ENCODE data around the gene FMNL2.

FMNL2 gene

DNA sequence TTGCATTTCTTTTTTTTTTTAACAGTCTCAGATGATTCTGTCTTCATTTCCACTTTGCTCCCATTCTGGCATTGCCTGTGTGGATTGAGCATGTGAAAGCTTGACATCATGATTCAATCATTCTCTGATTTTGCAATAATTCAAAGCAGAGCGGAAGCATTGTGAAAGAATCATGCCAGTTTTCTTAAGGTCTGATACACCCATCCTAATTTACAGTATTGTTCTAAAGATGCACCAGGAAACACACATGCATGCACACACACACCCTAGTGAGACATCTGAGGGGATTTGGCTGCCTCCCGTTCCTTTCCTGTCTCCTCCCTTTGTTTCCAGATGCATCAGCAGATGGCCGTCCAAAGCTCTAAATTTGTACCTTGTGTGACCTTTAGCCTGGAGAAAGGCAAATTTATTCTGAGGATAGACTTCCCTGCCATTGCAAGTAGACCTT lies 97.3 kb downstream of the FMNL2 start:
- peaks cover 5% of the 10 kb centered on the region for H3K4me1 ChIP-seq (ENCODE audit: control insufficient read depth, insufficient read depth, low read depth, low read length)
- H2BK120ac ChIP-seq (ENCODE audit: low read depth, low read length), result no peak overlapping the region
- peak; percentile 65 for DNase-seq
- H2BK15ac ChIP-seq (ENCODE audit: low read depth, poor library complexity, severe bottlenecking), result no peak overlapping the region
- H3K9me3 ChIP-seq (ENCODE audit: control insufficient read depth, low read length), result no peaks in the 10 kb centered on the region
- no peak overlapping the region for H2BK12ac ChIP-seq (ENCODE audit: low read length in 2 of 2)
- H3K27me3 ChIP-seq (ENCODE audit: control insufficient read depth in 1 of 2, insufficient read depth in 1 of 2, low read length in 2 of 2), result no peaks in the 10 kb centered on the region
- H3K4ac ChIP-seq (ENCODE audit: low read depth in 1 of 2, low read length in 2 of 2), result no peak overlapping the region
- no peak overlapping the region for H3K27ac ChIP-seq (ENCODE audit: low read length, poor library complexity, severe bottlenecking)
- peak overlapping the region; percentile 76 for H3K9ac ChIP-seq (ENCODE audit: low read length)
- H2BK5ac ChIP-seq (ENCODE audit: low read depth, low read length, poor library complexity, severe bottlenecking), result no peak overlapping the region
- H3K4me2 ChIP-seq (ENCODE audit: low read length, poor library complexity, severe bottlenecking), result no peak overlapping the region
- no peak overlapping the region for H3K23ac ChIP-seq (ENCODE audit: low read length in 2 of 2)
- no peak overlapping the region for H2AK5ac ChIP-seq (ENCODE audit: low read length, severe bottlenecking)
- H3K14ac ChIP-seq (ENCODE audit: low read length in 2 of 2), result no peak overlapping the region
- 64% methylated on average over 2 of the region's 3 CpGs for WGBS
- H2AFZ ChIP-seq (ENCODE audit: low read depth, low read length), result no peak overlapping the region
- H3K36me3 ChIP-seq (ENCODE audit: control insufficient read depth in 1 of 2, insufficient read depth in 2 of 2, low read depth in 1 of 2, low read length in 2 of 2), result no peaks in the 10 kb centered on the region
- peaks cover 37% of the 10 kb centered on the region for H3K79me1 ChIP-seq (replicated peaks; ENCODE audit: low read length, poor library complexity, severe bottlenecking)
- no peak overlapping the region for H3K18ac ChIP-seq (ENCODE audit: low read depth in 1 of 2, low read length in 2 of 2)
- H3K4me3 ChIP-seq (ENCODE audit: insufficient read depth in 1 of 2, low read depth in 1 of 2, low read length in 2 of 2), result no peak overlapping the region
- H4K91ac ChIP-seq (ENCODE audit: low read length), result no peak overlapping the region
- H4K8ac ChIP-seq (ENCODE audit: low read length), result no peak overlapping the region

DNA sequence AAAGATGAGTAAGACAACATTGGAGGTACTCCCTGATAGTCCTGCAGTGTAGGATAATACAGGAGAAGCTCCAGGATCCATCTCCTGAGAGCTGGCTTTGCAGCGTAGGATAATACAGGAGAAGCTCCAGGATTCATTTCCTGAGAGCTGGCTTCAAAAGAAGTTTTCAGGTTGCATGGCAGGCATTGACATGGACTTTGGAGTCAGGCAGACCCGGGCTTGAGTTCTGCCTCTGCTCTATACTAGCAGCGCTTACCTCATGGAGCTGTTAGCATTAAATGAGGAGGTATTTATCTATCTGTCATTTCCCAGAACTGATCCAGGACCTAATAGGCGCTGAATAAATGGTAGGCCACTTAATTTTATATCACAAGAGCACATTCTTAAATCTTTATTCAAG lies 97.8 kb downstream of the FMNL2 start:
- no peaks in the 10 kb centered on the region for H3K27me3 ChIP-seq (ENCODE audit: control insufficient read depth in 1 of 2, insufficient read depth in 1 of 2, low read length in 2 of 2)
- no peak overlapping the region for H3K4ac ChIP-seq (ENCODE audit: low read depth in 1 of 2, low read length in 2 of 2)
- H3K23ac ChIP-seq (ENCODE audit: low read length in 2 of 2), result no peak overlapping the region
- H3K4me1 ChIP-seq (ENCODE audit: control insufficient read depth, insufficient read depth, low read depth, low read length), result peaks cover 5% of the 10 kb centered on the region
- WGBS, result 98% methylated on average over 2 of the region's 4 CpGs
- peak overlapping the region in 1 of 2 experiments; percentile 31 for H2BK12ac ChIP-seq (ENCODE audit: low read length in 2 of 2)
- no peak overlapping the region for H4K91ac ChIP-seq (ENCODE audit: low read length)
- H2BK5ac ChIP-seq (ENCODE audit: low read depth, low read length, poor library complexity, severe bottlenecking), result no peak overlapping the region
- peaks cover 36% of the 10 kb centered on the region for H3K79me1 ChIP-seq (replicated peaks; ENCODE audit: low read length, poor library complexity, severe bottlenecking)
- H3K18ac ChIP-seq (ENCODE audit: low read depth in 1 of 2, low read length in 2 of 2), result no peak overlapping the region
- no peak for DNase-seq
- peak overlapping the region; percentile 40 for H3K9ac ChIP-seq (ENCODE audit: low read length)
- no peak overlapping the region for H2AK5ac ChIP-seq (ENCODE audit: low read length, severe bottlenecking)
- no peak overlapping the region for H3K4me2 ChIP-seq (ENCODE audit: low read length, poor library complexity, severe bottlenecking)
- H3K4me3 ChIP-seq (ENCODE audit: insufficient read depth in 1 of 2, low read depth in 1 of 2, low read length in 2 of 2), result no peak overlapping the region
- no peak overlapping the region for H4K8ac ChIP-seq (ENCODE audit: low read length)
- H3K36me3 ChIP-seq (ENCODE audit: control insufficient read depth in 1 of 2, insufficient read depth in 2 of 2, low read depth in 1 of 2, low read length in 2 of 2), result no peaks in the 10 kb centered on the region
- no peak overlapping the region for H2BK120ac ChIP-seq (ENCODE audit: low read depth, low read length)
- no peak overlapping the region for H2BK15ac ChIP-seq (ENCODE audit: low read depth, poor library complexity, severe bottlenecking)
- H3K14ac ChIP-seq (ENCODE audit: low read length in 2 of 2), result no peak overlapping the region
- no peaks in the 10 kb centered on the region for H3K9me3 ChIP-seq (ENCODE audit: control insufficient read depth, low read length)
- H2AFZ ChIP-seq (ENCODE audit: low read depth, low read length), result no peak overlapping the region
- no peak overlapping the region for H3K27ac ChIP-seq (ENCODE audit: low read length, poor library complexity, severe bottlenecking)

DNA sequence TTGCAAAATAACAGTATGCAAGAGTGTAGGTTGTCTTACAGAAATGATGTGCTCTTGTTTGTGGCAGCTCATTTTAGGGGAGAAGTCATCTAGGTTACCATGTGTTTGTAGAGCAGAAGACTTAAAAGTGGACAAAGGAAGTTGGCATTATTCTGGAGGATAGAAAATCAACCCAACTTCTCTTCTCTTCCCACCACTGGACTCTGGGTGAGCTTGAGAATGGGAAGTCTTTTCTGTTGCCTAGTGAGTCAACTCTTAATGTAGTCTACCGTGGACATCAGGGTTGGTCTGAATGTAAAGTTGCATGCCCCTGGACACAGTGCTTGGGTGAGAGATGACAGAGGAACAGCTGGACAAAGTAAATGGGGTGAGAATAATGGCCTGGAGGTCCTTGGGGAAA lies 98.3 kb downstream of the FMNL2 start:
- no peak overlapping the region for H3K4me3 ChIP-seq (ENCODE audit: insufficient read depth in 1 of 2, low read depth in 1 of 2, low read length in 2 of 2)
- no peak overlapping the region for H2AFZ ChIP-seq (ENCODE audit: low read depth, low read length)
- H3K4me2 ChIP-seq (ENCODE audit: low read length, poor library complexity, severe bottlenecking), result no peak overlapping the region
- no peak overlapping the region for H2BK5ac ChIP-seq (ENCODE audit: low read depth, low read length, poor library complexity, severe bottlenecking)
- 91% methylated on average over 1 of the region's 1 CpG for WGBS
- H3K27me3 ChIP-seq (ENCODE audit: control insufficient read depth in 1 of 2, insufficient read depth in 1 of 2, low read length in 2 of 2), result no peaks in the 10 kb centered on the region
- H3K4ac ChIP-seq (ENCODE audit: low read depth in 1 of 2, low read length in 2 of 2), result no peak overlapping the region
- H3K36me3 ChIP-seq (ENCODE audit: control insufficient read depth in 1 of 2, insufficient read depth in 2 of 2, low read depth in 1 of 2, low read length in 2 of 2), result no peaks in the 10 kb centered on the region
- H2BK15ac ChIP-seq (ENCODE audit: low read depth, poor library complexity, severe bottlenecking), result no peak overlapping the region
- H2AK5ac ChIP-seq (ENCODE audit: low read length, severe bottlenecking), result no peak overlapping the region
- no peak overlapping the region for H4K8ac ChIP-seq (ENCODE audit: low read length)
- H3K27ac ChIP-seq (ENCODE audit: low read length, poor library complexity, severe bottlenecking), result no peak overlapping the region
- H4K91ac ChIP-seq (ENCODE audit: low read length), result no peak overlapping the region
- no peak overlapping the region for H3K14ac ChIP-seq (ENCODE audit: low read length in 2 of 2)
- H3K4me1 ChIP-seq (ENCODE audit: control insufficient read depth, insufficient read depth, low read depth, low read length), result peaks cover 5% of the 10 kb centered on the region
- no peak overlapping the region for H2BK120ac ChIP-seq (ENCODE audit: low read depth, low read length)
- no peaks in the 10 kb centered on the region for H3K9me3 ChIP-seq (ENCODE audit: control insufficient read depth, low read length)
- peaks cover 37% of the 10 kb centered on the region for H3K79me1 ChIP-seq (replicated peaks; ENCODE audit: low read length, poor library complexity, severe bottlenecking)
- H3K18ac ChIP-seq (ENCODE audit: low read depth in 1 of 2, low read length in 2 of 2), result peak overlapping the region in 1 of 2 experiments; percentile 11
- no peak for DNase-seq
- H3K9ac ChIP-seq (ENCODE audit: low read length), result peak overlapping the region; percentile 40
- no peak overlapping the region for H3K23ac ChIP-seq (ENCODE audit: low read length in 2 of 2)
- peak overlapping the region in 1 of 2 experiments; percentile 29 for H2BK12ac ChIP-seq (ENCODE audit: low read length in 2 of 2)

DNA sequence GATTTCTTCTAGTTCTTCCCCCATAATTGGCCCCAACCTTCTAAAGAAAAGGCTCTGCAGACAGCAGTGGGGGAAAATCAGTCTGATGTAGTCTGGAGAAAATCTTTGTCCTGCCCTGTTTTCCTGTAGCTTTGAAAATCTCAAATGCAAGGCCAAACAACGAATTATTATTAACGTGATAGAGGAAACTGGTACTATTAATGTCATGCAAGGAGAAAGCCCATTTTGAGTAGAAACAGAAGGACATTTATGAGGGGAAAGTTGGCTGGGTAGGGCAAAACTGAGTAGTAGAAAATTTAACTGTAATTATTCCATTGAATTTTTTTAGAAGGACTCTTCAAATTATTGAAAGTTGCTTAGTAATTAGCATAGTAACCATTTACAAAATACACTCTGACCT lies 98.8 kb downstream of the FMNL2 start:
- H3K27me3 ChIP-seq (ENCODE audit: control insufficient read depth in 1 of 2, insufficient read depth in 1 of 2, low read length in 2 of 2), result no peaks in the 10 kb centered on the region
- H3K27ac ChIP-seq (ENCODE audit: low read length, poor library complexity, severe bottlenecking), result no peak overlapping the region
- 78% methylated on average over 2 of the region's 2 CpGs for WGBS

More for the DNA sequence above, 98.8 kb downstream of the FMNL2 start:
- DNase-seq, result no peak
- Histone ChIP-seq H3K4me1 (ENCODE audit: control insufficient read depth, insufficient read depth, low read depth, low read length) (peaks cover 5% of the 10 kb centered on the region), H4K8ac (ENCODE audit: low read length) (no peak overlapping the region), H3K18ac (ENCODE audit: low read depth in 1 of 2, low read length in 2 of 2) (no peak overlapping the region), H2BK12ac (ENCODE audit: low read length in 2 of 2) (no peak overlapping the region), H3K4ac (ENCODE audit: low read depth in 1 of 2, low read length in 2 of 2) (no peak overlapping the region), H3K4me2 (ENCODE audit: low read length, poor library complexity, severe bottlenecking) (no peak overlapping the region), H3K4me3 (ENCODE audit: insufficient read depth in 1 of 2, low read depth in 1 of 2, low read length in 2 of 2) (no peak overlapping the region), H3K36me3 (ENCODE audit: control insufficient read depth in 1 of 2, insufficient read depth in 2 of 2, low read depth in 1 of 2, low read length in 2 of 2) (no peaks in the 10 kb centered on the region), H3K79me1 (replicated peaks; ENCODE audit: low read length, poor library complexity, severe bottlenecking) (peaks cover 39% of the 10 kb centered on the region), H3K9me3 (ENCODE audit: control insufficient read depth, low read length) (no peaks in the 10 kb centered on the region), H2BK15ac (ENCODE audit: low read depth, poor library complexity, severe bottlenecking) (no peak overlapping the region), H3K9ac (ENCODE audit: low read length) (no peak overlapping the region), H2BK120ac (ENCODE audit: low read depth, low read length) (no peak overlapping the region), H4K91ac (ENCODE audit: low read length) (no peak overlapping the region), H3K14ac (ENCODE audit: low read length in 2 of 2) (no peak overlapping the region), H2AFZ (ENCODE audit: low read depth, low read length) (no peak overlapping the region), H3K23ac (ENCODE audit: low read length in 2 of 2) (no peak overlapping the region), H2AK5ac (ENCODE audit: low read length, severe bottlenecking) (no peak overlapping the region), H2BK5ac (ENCODE audit: low read depth, low read length, poor library complexity, severe bottlenecking) (no peak overlapping the region)

All from mesenchymal stem cell (in vitro differentiated cells and primary cell).